K562 (cell line): ENCODE measurements around the gene TSTD1. TPM values are rescaled to one million over a fixed set of nuclear protein-coding genes. Genes with fewer than 3 reads are reported as not detected.

Experiments used
- CBX2 ChIP-seq: fragments of 200-600 bp; sonication (generic); IDR thresholded peaks from one replicate; pipeline ENCODE4 v1.6.1; 2012; ENCODE audit warnings: mild to moderate bottlenecking, low read length, inconsistent platforms; ENCODE audit not compliant: insufficient read depth, poor library complexity, severe bottlenecking
- polyA plus RNA-seq, 8 experiments: library from polyadenylated mRNA; depleted of rRNA in 4 of 8; stranded (reverse) in 5 of 8; unstranded in 3 of 8; fragments of >200 nt; fragmentation: Nextera tagmentation in 2 of 8; fragmentation: Illumina TruSeq in 1 of 8; extraction: Ambion mirVana in 2 of 8; extraction: Trizol in 1 of 8; gene quantifications; 2 replicates each; pipeline versions ENCODE4 v1.2.1 to v1.2.3, GENCODE V29; 2011 to 2014; ENCODE audit warnings: inconsistent platforms in 1 of 8, missing spikeins in 1 of 8
- total RNA-seq, 7 experiments: library from RNA; depleted of rRNA in 6 of 7; stranded (reverse); fragments of >200 nt in 6 of 7; fragmentation: Illumina TruSeq in 2 of 7; extraction: Trizol in 2 of 7; gene quantifications; 2 replicates each; pipeline versions ENCODE4 v1.2.1 to v1.2.3, GENCODE V29; 2011 to 2021; ENCODE audit warnings: low replicate concordance in 1 of 7
- TF ChIP-seq, protein P1 (sequence below): fragments of 200-600 bp; sonication (generic); IDR thresholded peaks from one replicate; pipeline ENCODE4 v1.6.1; 2012; ENCODE audit warnings: mild to moderate bottlenecking, low read depth, low read length, inconsistent platforms
- TF ChIP-seq, protein P2 (sequence below), 2 experiments: fragments of 450-650 bp in 1 of 2; sonication (generic) in 1 of 2; formaldehyde crosslinking in 1 of 2; IDR thresholded peaks; 2 replicates each; pipeline versions ENCODE4 v1.7.1 to v1.9.0; 2016 to 2022; ENCODE audit warnings: inconsistent platforms in 1 of 2, mild to moderate bottlenecking in 1 of 2, missing genetic modification reagents in 1 of 2

The TSTD1 gene
- total and polyA plus RNA-seq, 9 of the 15 experiments (the other 6 are each of a cell fraction or from before 2014, with no cell fraction given), result 0.23 to 0.53 TPM; not detected in 7

DNA sequence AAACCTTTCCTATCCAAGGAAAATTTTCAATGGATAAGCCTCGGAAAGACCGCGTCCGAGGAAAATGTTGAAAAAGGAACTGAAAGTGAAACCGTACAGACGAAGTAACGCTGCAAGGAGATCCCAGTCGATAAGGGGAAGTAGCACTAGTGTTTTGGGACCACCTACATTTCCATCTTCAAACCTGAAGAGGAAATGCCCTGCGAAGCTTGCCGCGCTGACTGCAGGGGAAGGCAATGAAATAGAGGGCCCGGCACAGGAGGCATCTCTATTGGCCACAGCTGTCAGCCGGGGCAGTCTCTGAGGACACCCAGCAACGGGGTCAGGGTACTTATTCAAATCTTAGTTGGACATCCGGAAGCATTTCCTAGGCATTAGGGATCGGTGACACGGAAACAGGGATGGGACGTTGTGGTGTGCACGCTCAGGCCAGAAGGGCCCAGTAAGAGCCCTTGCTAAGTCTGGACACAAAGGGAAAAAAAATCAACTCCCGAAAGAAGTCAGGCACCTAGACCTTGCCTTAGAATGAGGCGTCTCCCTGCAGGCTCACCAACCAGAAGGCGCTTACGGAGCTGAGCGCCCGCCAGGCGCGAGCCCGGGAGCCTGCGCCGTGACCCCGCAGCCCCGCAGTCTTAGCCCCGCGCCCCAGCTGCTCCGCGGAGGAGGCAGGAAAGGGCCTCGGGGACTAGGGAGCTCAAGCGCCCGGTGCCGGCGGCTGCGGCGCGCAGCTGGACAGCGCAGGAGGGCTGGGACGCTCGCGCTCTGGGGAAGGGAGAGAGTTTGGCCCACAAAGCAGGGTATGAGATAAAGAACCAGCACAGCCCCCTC lies 6.4 kb upstream of the TSTD1 start (continued):
- TF ChIP-seq, protein P1, sequence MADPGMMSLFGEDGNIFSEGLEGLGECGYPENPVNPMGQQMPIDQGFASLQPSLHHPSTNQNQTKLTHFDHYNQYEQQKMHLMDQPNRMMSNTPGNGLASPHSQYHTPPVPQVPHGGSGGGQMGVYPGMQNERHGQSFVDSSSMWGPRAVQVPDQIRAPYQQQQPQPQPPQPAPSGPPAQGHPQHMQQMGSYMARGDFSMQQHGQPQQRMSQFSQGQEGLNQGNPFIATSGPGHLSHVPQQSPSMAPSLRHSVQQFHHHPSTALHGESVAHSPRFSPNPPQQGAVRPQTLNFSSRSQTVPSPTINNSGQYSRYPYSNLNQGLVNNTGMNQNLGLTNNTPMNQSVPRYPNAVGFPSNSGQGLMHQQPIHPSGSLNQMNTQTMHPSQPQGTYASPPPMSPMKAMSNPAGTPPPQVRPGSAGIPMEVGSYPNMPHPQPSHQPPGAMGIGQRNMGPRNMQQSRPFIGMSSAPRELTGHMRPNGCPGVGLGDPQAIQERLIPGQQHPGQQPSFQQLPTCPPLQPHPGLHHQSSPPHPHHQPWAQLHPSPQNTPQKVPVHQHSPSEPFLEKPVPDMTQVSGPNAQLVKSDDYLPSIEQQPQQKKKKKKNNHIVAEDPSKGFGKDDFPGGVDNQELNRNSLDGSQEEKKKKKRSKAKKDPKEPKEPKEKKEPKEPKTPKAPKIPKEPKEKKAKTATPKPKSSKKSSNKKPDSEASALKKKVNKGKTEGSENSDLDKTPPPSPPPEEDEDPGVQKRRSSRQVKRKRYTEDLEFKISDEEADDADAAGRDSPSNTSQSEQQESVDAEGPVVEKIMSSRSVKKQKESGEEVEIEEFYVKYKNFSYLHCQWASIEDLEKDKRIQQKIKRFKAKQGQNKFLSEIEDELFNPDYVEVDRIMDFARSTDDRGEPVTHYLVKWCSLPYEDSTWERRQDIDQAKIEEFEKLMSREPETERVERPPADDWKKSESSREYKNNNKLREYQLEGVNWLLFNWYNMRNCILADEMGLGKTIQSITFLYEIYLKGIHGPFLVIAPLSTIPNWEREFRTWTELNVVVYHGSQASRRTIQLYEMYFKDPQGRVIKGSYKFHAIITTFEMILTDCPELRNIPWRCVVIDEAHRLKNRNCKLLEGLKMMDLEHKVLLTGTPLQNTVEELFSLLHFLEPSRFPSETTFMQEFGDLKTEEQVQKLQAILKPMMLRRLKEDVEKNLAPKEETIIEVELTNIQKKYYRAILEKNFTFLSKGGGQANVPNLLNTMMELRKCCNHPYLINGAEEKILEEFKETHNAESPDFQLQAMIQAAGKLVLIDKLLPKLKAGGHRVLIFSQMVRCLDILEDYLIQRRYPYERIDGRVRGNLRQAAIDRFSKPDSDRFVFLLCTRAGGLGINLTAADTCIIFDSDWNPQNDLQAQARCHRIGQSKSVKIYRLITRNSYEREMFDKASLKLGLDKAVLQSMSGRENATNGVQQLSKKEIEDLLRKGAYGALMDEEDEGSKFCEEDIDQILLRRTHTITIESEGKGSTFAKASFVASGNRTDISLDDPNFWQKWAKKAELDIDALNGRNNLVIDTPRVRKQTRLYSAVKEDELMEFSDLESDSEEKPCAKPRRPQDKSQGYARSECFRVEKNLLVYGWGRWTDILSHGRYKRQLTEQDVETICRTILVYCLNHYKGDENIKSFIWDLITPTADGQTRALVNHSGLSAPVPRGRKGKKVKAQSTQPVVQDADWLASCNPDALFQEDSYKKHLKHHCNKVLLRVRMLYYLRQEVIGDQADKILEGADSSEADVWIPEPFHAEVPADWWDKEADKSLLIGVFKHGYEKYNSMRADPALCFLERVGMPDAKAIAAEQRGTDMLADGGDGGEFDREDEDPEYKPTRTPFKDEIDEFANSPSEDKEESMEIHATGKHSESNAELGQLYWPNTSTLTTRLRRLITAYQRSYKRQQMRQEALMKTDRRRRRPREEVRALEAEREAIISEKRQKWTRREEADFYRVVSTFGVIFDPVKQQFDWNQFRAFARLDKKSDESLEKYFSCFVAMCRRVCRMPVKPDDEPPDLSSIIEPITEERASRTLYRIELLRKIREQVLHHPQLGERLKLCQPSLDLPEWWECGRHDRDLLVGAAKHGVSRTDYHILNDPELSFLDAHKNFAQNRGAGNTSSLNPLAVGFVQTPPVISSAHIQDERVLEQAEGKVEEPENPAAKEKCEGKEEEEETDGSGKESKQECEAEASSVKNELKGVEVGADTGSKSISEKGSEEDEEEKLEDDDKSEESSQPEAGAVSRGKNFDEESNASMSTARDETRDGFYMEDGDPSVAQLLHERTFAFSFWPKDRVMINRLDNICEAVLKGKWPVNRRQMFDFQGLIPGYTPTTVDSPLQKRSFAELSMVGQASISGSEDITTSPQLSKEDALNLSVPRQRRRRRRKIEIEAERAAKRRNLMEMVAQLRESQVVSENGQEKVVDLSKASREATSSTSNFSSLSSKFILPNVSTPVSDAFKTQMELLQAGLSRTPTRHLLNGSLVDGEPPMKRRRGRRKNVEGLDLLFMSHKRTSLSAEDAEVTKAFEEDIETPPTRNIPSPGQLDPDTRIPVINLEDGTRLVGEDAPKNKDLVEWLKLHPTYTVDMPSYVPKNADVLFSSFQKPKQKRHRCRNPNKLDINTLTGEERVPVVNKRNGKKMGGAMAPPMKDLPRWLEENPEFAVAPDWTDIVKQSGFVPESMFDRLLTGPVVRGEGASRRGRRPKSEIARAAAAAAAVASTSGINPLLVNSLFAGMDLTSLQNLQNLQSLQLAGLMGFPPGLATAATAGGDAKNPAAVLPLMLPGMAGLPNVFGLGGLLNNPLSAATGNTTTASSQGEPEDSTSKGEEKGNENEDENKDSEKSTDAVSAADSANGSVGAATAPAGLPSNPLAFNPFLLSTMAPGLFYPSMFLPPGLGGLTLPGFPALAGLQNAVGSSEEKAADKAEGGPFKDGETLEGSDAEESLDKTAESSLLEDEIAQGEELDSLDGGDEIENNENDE, result no peak
- TF ChIP-seq, protein P2, sequence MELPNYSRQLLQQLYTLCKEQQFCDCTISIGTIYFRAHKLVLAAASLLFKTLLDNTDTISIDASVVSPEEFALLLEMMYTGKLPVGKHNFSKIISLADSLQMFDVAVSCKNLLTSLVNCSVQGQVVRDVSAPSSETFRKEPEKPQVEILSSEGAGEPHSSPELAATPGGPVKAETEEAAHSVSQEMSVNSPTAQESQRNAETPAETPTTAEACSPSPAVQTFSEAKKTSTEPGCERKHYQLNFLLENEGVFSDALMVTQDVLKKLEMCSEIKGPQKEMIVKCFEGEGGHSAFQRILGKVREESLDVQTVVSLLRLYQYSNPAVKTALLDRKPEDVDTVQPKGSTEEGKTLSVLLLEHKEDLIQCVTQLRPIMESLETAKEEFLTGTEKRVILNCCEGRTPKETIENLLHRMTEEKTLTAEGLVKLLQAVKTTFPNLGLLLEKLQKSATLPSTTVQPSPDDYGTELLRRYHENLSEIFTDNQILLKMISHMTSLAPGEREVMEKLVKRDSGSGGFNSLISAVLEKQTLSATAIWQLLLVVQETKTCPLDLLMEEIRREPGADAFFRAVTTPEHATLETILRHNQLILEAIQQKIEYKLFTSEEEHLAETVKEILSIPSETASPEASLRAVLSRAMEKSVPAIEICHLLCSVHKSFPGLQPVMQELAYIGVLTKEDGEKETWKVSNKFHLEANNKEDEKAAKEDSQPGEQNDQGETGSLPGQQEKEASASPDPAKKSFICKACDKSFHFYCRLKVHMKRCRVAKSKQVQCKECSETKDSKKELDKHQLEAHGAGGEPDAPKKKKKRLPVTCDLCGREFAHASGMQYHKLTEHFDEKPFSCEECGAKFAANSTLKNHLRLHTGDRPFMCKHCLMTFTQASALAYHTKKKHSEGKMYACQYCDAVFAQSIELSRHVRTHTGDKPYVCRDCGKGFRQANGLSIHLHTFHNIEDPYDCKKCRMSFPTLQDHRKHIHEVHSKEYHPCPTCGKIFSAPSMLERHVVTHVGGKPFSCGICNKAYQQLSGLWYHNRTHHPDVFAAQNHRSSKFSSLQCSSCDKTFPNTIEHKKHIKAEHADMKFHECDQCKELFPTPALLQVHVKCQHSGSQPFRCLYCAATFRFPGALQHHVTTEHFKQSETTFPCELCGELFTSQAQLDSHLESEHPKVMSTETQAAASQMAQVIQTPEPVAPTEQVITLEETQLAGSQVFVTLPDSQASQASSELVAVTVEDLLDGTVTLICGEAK (IDR thresholded peaks at IDR 0.05), result 0 out of 2 replicates have a peak, but pooled peaks have one; percentile 55
- TF ChIP-seq, protein P2 (CRISPR knock-in tag; IDR thresholded peaks at IDR 0.05), result no peak
- TF ChIP-seq CBX2, result no peak
